Uterus (tissue), 4 donors: ENCODE results near the gene AIF1L. TPM values are rescaled to one million over a fixed set of nuclear protein-coding genes. Genes with fewer than 3 reads are reported as not detected.

ENCODE experiments used
- DNase-seq, 2 donors: peaks; one replicate each; pipeline ENCODE4 v3.0.0-alpha.2; 2019 to 2020
- H3K27ac ChIP-seq, 2 donors: fragments of 200-600 bp; sonication (generic); 1 replicate in 1 of 2; 2 replicates in 1 of 2; pipeline ENCODE4 v1.5.1; 2016 to 2018
- H3K27me3 ChIP-seq, 2 donors: fragments of 200-600 bp; sonication (generic); one replicate each; pipeline ENCODE4 v1.5.1; 2018 to 2019; ENCODE audit warnings: control low read depth in 1 of 2
- H3K36me3 ChIP-seq, 2 donors: fragments of 200-600 bp; sonication (generic); one replicate each; pipeline ENCODE4 v1.5.1; 2019; ENCODE audit warnings: control low read depth in 1 of 2
- H3K4me1 ChIP-seq, 2 donors: fragments of 200-600 bp; sonication (generic); one replicate each; pipeline ENCODE4 v1.5.1; 2018 to 2019; ENCODE audit warnings: control low read depth in 1 of 2
- H3K4me3 ChIP-seq, 2 donors: fragments of 200-600 bp; sonication (generic); 1 replicate in 1 of 2; 2 replicates in 1 of 2; pipeline ENCODE4 v1.5.1; 2018 to 2019; ENCODE audit warnings: mild to moderate bottlenecking in 1 of 2
- H3K9me3 ChIP-seq, 2 donors: fragments of 200-600 bp; sonication (generic); one replicate each; pipeline ENCODE4 v1.5.1; 2019; ENCODE audit warnings: control low read depth in 1 of 2
- CTCF ChIP-seq, 4 experiments: fragments of 200-600 bp in 2 of 4; fragments of 450-650 bp in 2 of 4; sonication (generic) in 2 of 4; IDR thresholded peaks; one replicate each; pipeline ENCODE4 v1.5.1; 2016 to 2019; ENCODE audit warnings: antibody characterized with exemption in 4 of 4, mild to moderate bottlenecking in 2 of 4, moderate library complexity in 1 of 4
- POLR2A ChIP-seq, 2 donors: fragments of 450-650 bp; IDR thresholded peaks; one replicate each; pipeline ENCODE4 v1.6.1; 2016; ENCODE audit warnings: antibody characterized with exemption in 2 of 2, mild to moderate bottlenecking in 1 of 2, moderate library complexity in 1 of 2
- intact Hi-C: fragments of 100-400 bp; cut with DNase I; formaldehyde crosslinking; loops from one replicate; pipeline ENCODE4 v1.15.1; 2023; ENCODE audit warnings: low total_unique reads
- total RNA-seq, 4 donors: library from RNA; depleted of rRNA in 3 of 4; stranded (reverse); fragments of >200 nt in 3 of 4; gene quantifications; one replicate each; pipeline versions ENCODE4 v1.1.0 to v1.2.4, GENCODE V29; 2014 to 2023
- donor health status: DM: yes; HTN: yes; CAD: no.

The AIF1L gene
- total RNA-seq, 4 donors from 2014 or later = 4.9 to 27.3 (median 16.8) TPM

DNA sequence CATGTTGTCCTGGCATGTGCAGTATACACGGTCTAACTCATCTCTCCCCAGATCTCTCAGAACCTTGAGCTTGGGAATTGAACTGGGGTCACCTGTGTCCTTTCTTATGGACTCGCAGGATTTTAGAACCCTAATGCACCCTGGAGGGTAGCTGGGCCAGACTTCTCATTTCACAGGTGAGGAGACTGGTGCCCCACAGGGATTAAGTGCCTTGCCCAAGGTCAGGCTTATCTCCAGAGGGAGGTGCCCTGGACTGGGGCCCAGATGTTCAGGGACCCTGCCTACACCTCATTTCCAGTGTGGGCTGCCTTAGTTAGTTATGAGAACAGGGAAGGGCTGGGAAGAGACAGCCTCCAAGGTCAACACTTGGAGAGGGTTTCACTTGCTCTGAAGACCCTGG lies 25.0 kb downstream of the AIF1L start:
- Histone ChIP-seq H3K27me3 (no peaks in the 10 kb centered on the region), H3K9me3 (no peaks in the 10 kb centered on the region), H3K27ac (no peak overlapping the region), H3K4me3 (no peak overlapping the region), H3K4me1 (no peaks in the 10 kb centered on the region), H3K36me3 (no peaks in the 10 kb centered on the region)
- no peak for TF ChIP-seq POLR2A (IDR thresholded peaks at IDR 0.05)
- no peak for TF ChIP-seq CTCF (IDR thresholded peaks at IDR 0.05)
- DNase-seq = no peak
- intact Hi-C loops = no loop called here

DNA sequence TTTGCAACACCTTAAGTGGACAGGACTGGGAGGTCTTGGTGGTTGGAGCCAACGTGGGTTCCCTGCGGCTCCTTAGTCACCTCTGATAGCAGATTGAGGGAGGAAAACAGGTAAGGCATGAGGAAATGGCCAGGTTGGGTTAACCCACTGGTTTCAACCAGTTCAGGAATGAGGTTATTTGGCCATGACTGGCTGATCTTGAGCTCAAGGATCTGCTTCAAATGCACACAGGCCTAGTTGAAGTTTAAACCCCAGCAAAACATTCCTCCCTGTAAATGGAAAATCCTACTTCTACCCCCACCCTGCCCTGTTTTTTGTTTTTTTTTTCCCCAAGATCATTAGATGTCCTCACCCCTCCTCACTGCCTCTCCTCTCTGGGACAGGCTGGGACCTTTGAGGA lies 25.8 kb downstream of the AIF1L start:
- no peak overlapping the region for H3K4me3 ChIP-seq

DNA sequence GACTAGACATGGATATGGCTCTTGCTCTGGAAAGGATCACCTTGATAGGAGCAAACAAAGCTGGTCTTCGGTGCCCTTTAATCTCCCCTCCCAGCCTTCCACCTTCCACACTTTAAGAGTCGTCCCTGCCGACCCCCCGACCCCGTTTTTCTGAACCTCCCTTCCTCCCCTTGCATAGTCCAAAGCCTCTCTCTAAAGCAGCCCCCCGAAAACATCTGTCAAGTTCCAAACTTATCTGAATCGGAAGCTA lies 28.6 kb downstream of the AIF1L start:
- Histone ChIP-seq H3K27me3 (no peaks in the 10 kb centered on the region), H3K4me3 (peak overlapping the region; percentile 67 to 96), H3K27ac (peak overlapping the region; percentile 73 to 92), H3K4me1 (no peaks in the 10 kb centered on the region), H3K36me3 (no peaks in the 10 kb centered on the region), H3K9me3 (no peaks in the 10 kb centered on the region)
- intact Hi-C loops = no loop called here
- TF ChIP-seq CTCF (IDR thresholded peaks at IDR 0.05) (no peak), POLR2A (IDR thresholded peaks at IDR 0.05) (no peak)
- no peak for DNase-seq

More for the DNA sequence above, 25.8 kb downstream of the AIF1L start:
- Histone ChIP-seq H3K36me3 (no peaks in the 10 kb centered on the region), H3K9me3 (no peaks in the 10 kb centered on the region), H3K27ac (no peak overlapping the region), H3K27me3 (no peaks in the 10 kb centered on the region), H3K4me1 (no peaks in the 10 kb centered on the region)
- intact Hi-C loops = no loop called here
- no peak for DNase-seq
- TF ChIP-seq CTCF (IDR thresholded peaks at IDR 0.05) (no peak), POLR2A (IDR thresholded peaks at IDR 0.05) (no peak)

GRCh38 chr9:131125288-131126058 lies 29.1 kb downstream of the AIF1L start, which contains the start of gene NUP214:
Gene NUP214, plus strand, starts transcription at chr9:131125586. Its CDS starts 119 bp downstream, at chr9:131125705.
- no peaks in the 10 kb centered on the region for H3K9me3 ChIP-seq
- H3K4me3 ChIP-seq = peak within 1 kb of the TSS; percentile 67 to 96
- no peaks in the 10 kb centered on the region for H3K4me1 ChIP-seq
- TF ChIP-seq POLR2A (IDR thresholded peaks at IDR 0.05) (peak; percentile 76 to 86), CTCF (IDR thresholded peaks at IDR 0.05) (peak in 1 of 4 experiments; percentile 39)
- H3K27ac ChIP-seq = peak within 1 kb of the TSS; percentile 73 to 92
- peak; percentile 98 to 99 for DNase-seq
- H3K36me3 ChIP-seq = no peaks in the 10 kb centered on the region
- H3K27me3 ChIP-seq = no peaks in the 10 kb centered on the region
- intact Hi-C loops = no loop called here

DNA sequence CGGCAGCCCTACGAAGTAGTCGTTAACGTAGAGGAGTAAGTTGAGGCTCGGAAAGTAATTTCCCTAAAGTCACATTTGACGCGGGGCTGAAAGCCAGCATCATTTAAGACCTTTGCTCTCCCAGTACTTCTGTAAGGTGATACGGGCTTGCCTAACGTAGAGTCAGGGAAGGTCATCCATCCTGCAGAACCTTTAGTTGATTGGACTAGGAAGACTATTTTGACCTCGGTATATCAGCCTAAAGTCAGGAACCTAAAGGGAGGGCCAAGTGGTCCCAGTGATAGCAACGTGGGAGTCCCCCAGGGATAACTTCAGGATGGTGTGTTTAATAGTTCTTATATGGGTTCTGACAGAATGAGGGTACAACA lies 29.7 kb downstream of the AIF1L start:
- H3K4me3 ChIP-seq = peak overlapping the region; percentile 67 to 96
- TF ChIP-seq POLR2A (IDR thresholded peaks at IDR 0.05) (no peak), CTCF (IDR thresholded peaks at IDR 0.05) (no peak)
- DNase-seq = no peak
- H3K36me3 ChIP-seq = no peaks in the 10 kb centered on the region
- no peaks in the 10 kb centered on the region for H3K4me1 ChIP-seq
- intact Hi-C loops = no loop called here
- H3K27me3 ChIP-seq = no peaks in the 10 kb centered on the region
- H3K9me3 ChIP-seq = no peaks in the 10 kb centered on the region
- peak overlapping the region; percentile 73 to 77 for H3K27ac ChIP-seq
